Measurements from ENCODE around the gene SCYGR1. TPM values are rescaled to one million over a fixed set of nuclear protein-coding genes. Genes with fewer than 3 reads are reported as not detected.
A peak's percentile ranks its signal among the peaks of the same experiment; 100 is the strongest.
"Not testable (repeated sequence)": the region's sequence is repeated elsewhere in the genome, so short reads cannot be mapped to it uniquely, and the experiment has no call there.

The SCYGR1 gene
- not detected for total RNA-seq
- not detected for total RNA-seq (2013)
- 0 reads per million in 29 experiments for total RNA-seq

- H3K27ac Mint-ChIP-seq; H3K4me1 ChIP-seq (ENCODE audit: control insufficient read depth in 1 of 2, extremely low read depth in 1 of 2, insufficient read depth in 2 of 2, low read length in 2 of 2); H3K27me3 ChIP-seq (replicated peaks in 1 of 2; ENCODE audit: control insufficient read depth in 2 of 2, extremely low read depth in 1 of 2, insufficient read depth in 2 of 2, low read length in 1 of 2); H3K4me3 ChIP-seq (ENCODE audit: control insufficient read depth in 1 of 2, extremely low read depth in 1 of 2, low read length in 1 of 2); H3K27me3 Mint-ChIP-seq; H3K9me3 ChIP-seq; H3K27ac ChIP-seq (ENCODE audit: low read length); H3K4me3 Mint-ChIP-seq; H3K36me3 Mint-ChIP-seq; H3K36me3 ChIP-seq (ENCODE audit: control insufficient read depth in 2 of 2, extremely low read depth in 1 of 2, insufficient read depth in 1 of 2, low read length in 1 of 2); H3K9me3 Mint-ChIP-seq; DNase-seq; ATAC-seq (replicated peaks in 1 of 4); H3K4me1 Mint-ChIP-seq; CTCF ChIA-PET: not testable (repeated sequence)
- POLR2A ChIA-PET: interaction anchor here in 1 of 2 donors (0.6 kb wide), 1 partner anchor 76 kb away, joined by 3 read pairs; no protein-coding TSS in a partner anchor
- WGBS (ENCODE audit: insufficient coverage): 100% methylated on average over 1 of the region's 7 CpGs
These were observed at the start of gene SCYGR1 for GRCh38 chr2:227387583-227387982. TSS of gene SCYGR1 (minus strand) at chr2:227387949. CDS start at chr2:227387949, 0 bp downstream.

GRCh38 chr2:227436436-227437174 lies 48.9 kb upstream of the SCYGR1 start:
- POLR2A ChIA-PET: no interaction called here

GRCh38 chr2:227433171-227433570 lies 45.4 kb upstream of the SCYGR1 start:
- DNase-seq (no peak), ATAC-seq (replicated peaks in 1 of 4) (no peak)
- Histone ChIP-seq H3K4me3 (ENCODE audit: control insufficient read depth in 1 of 2, extremely low read depth in 1 of 2, low read length in 1 of 2) (no peak overlapping the region), H3K4me1 (ENCODE audit: control insufficient read depth in 1 of 2, extremely low read depth in 1 of 2, insufficient read depth in 2 of 2, low read length in 2 of 2) (no peaks in the 10 kb centered on the region), H3K27ac (ENCODE audit: low read length) (no peak overlapping the region), H3K36me3 (ENCODE audit: control insufficient read depth in 2 of 2, extremely low read depth in 1 of 2, insufficient read depth in 1 of 2, low read length in 1 of 2) (no peaks in the 10 kb centered on the region), H3K27me3 (replicated peaks in 1 of 2; ENCODE audit: control insufficient read depth in 2 of 2, extremely low read depth in 1 of 2, insufficient read depth in 2 of 2, low read length in 1 of 2) (no peaks in the 10 kb centered on the region), H3K9me3 (no peaks in the 10 kb centered on the region)
- WGBS (ENCODE audit: insufficient coverage): 100% methylated on average over 1 of the region's 2 CpGs
- H3K27me3 Mint-ChIP-seq: peaks cover 0 to 2% of the 10 kb centered on the region in 2 donors
- ChIA-PET CTCF (no interaction called here), POLR2A (no interaction called here)
- peaks cover 10 to 12% (median 11%) of the 10 kb centered on the region in 3 donors for H3K9me3 Mint-ChIP-seq
- peak overlapping the region in 1 of 2 donors; percentile 19 for H3K27ac Mint-ChIP-seq
- peaks cover 0 to 4% (median 0%) of the 10 kb centered on the region in 3 donors for H3K4me1 Mint-ChIP-seq
- H3K4me3 Mint-ChIP-seq: no peak overlapping the region
- H3K36me3 Mint-ChIP-seq: peaks cover 10% of the 10 kb centered on the region

More at GRCh38 chr2:227436436-227437174, 48.9 kb upstream of the SCYGR1 start:
- Histone ChIP-seq H3K36me3 (ENCODE audit: control insufficient read depth in 2 of 2, extremely low read depth in 1 of 2, insufficient read depth in 1 of 2, low read length in 1 of 2) (no peaks in the 10 kb centered on the region), H3K4me3 (ENCODE audit: control insufficient read depth in 1 of 2, extremely low read depth in 1 of 2, low read length in 1 of 2) (no peak overlapping the region), H3K9me3 (no peaks in the 10 kb centered on the region), H3K27me3 (replicated peaks in 1 of 2; ENCODE audit: control insufficient read depth in 2 of 2, extremely low read depth in 1 of 2, insufficient read depth in 2 of 2, low read length in 1 of 2) (no peaks in the 10 kb centered on the region), H3K27ac (ENCODE audit: low read length) (no peak overlapping the region), H3K4me1 (ENCODE audit: control insufficient read depth in 1 of 2, extremely low read depth in 1 of 2, insufficient read depth in 2 of 2, low read length in 2 of 2) (no peaks in the 10 kb centered on the region)
- H3K9me3 Mint-ChIP-seq: peaks cover 8 to 11% (median 10%) of the 10 kb centered on the region in 3 donors
- no CpG with 5 or more reads among the region's 7 CpGs for WGBS (ENCODE audit: insufficient coverage)
- H3K27ac Mint-ChIP-seq: no peak overlapping the region
- CTCF ChIA-PET: no interaction called here
- DNase-seq (no peak), ATAC-seq (replicated peaks in 1 of 4) (no peak)
- peaks cover 10% of the 10 kb centered on the region for H3K36me3 Mint-ChIP-seq
- H3K27me3 Mint-ChIP-seq: peaks cover 0 to 2% of the 10 kb centered on the region in 2 donors
- no peaks in the 10 kb centered on the region for H3K4me1 Mint-ChIP-seq
- no peak overlapping the region for H3K4me3 Mint-ChIP-seq

GRCh38 chr2:227430639-227431038 lies 42.9 kb upstream of the SCYGR1 start:
- H3K4me3 Mint-ChIP-seq: no peak overlapping the region
- H3K36me3 Mint-ChIP-seq: peaks cover 10% of the 10 kb centered on the region
- no peaks in the 10 kb centered on the region for H3K27me3 ChIP-seq (replicated peaks in 1 of 2; ENCODE audit: control insufficient read depth in 2 of 2, extremely low read depth in 1 of 2, insufficient read depth in 2 of 2, low read length in 1 of 2)
- peaks cover 10 to 12% (median 11%) of the 10 kb centered on the region in 3 donors for H3K9me3 Mint-ChIP-seq
- POLR2A ChIA-PET: no interaction called here
- no peaks in the 10 kb centered on the region for H3K27me3 Mint-ChIP-seq
- WGBS (ENCODE audit: insufficient coverage): no CpG with 5 or more reads among the region's 3 CpGs
- no peak overlapping the region for H3K27ac Mint-ChIP-seq
- no peak overlapping the region for H3K27ac ChIP-seq (ENCODE audit: low read length)
- H3K9me3 ChIP-seq: no peaks in the 10 kb centered on the region
- no peak for DNase-seq
- CTCF ChIA-PET: no interaction called here
- H3K4me1 ChIP-seq (ENCODE audit: control insufficient read depth in 1 of 2, extremely low read depth in 1 of 2, insufficient read depth in 2 of 2, low read length in 2 of 2): no peaks in the 10 kb centered on the region
- peaks cover 0 to 10% (median 0%) of the 10 kb centered on the region in 3 donors for H3K4me1 Mint-ChIP-seq
- no peak overlapping the region for H3K4me3 ChIP-seq (ENCODE audit: control insufficient read depth in 1 of 2, extremely low read depth in 1 of 2, low read length in 1 of 2)
- no peaks in the 10 kb centered on the region for H3K36me3 ChIP-seq (ENCODE audit: control insufficient read depth in 2 of 2, extremely low read depth in 1 of 2, insufficient read depth in 1 of 2, low read length in 1 of 2)
- no peak for ATAC-seq (replicated peaks in 1 of 4)

GRCh38 chr2:227428731-227429285 lies 41.1 kb upstream of the SCYGR1 start:
- Histone ChIP-seq H3K27me3 (replicated peaks in 1 of 2; ENCODE audit: control insufficient read depth in 2 of 2, extremely low read depth in 1 of 2, insufficient read depth in 2 of 2, low read length in 1 of 2) (no peaks in the 10 kb centered on the region), H3K27ac (ENCODE audit: low read length) (no peak overlapping the region), H3K9me3 (no peaks in the 10 kb centered on the region), H3K36me3 (ENCODE audit: control insufficient read depth in 2 of 2, extremely low read depth in 1 of 2, insufficient read depth in 1 of 2, low read length in 1 of 2) (no peaks in the 10 kb centered on the region), H3K4me3 (ENCODE audit: control insufficient read depth in 1 of 2, extremely low read depth in 1 of 2, low read length in 1 of 2) (no peak overlapping the region), H3K4me1 (ENCODE audit: control insufficient read depth in 1 of 2, extremely low read depth in 1 of 2, insufficient read depth in 2 of 2, low read length in 2 of 2) (no peaks in the 10 kb centered on the region)
- CTCF ChIA-PET: no interaction called here
- peaks cover 10 to 12% (median 11%) of the 10 kb centered on the region in 3 donors for H3K9me3 Mint-ChIP-seq
- H3K36me3 Mint-ChIP-seq: peaks cover 10% of the 10 kb centered on the region
- H3K4me1 Mint-ChIP-seq: peaks cover 0 to 10% (median 0%) of the 10 kb centered on the region in 3 donors
- POLR2A ChIA-PET: interaction anchor here in 1 of 2 donors (0.6 kb wide), 1 partner anchor 1801 kb away, joined by 3 read pairs; no protein-coding TSS in a partner anchor
- H3K27me3 Mint-ChIP-seq: no peaks in the 10 kb centered on the region
- ATAC-seq (replicated peaks in 1 of 4) (no peak), DNase-seq (no peak)
- H3K4me3 Mint-ChIP-seq: no peak overlapping the region
- no peak overlapping the region for H3K27ac Mint-ChIP-seq
- WGBS (ENCODE audit: insufficient coverage): no CpG with 5 or more reads among the region's 8 CpGs

- Mint-ChIP-seq H3K27me3 (no peaks in the 10 kb centered on the region), H3K27ac (no peak overlapping the region), H3K4me1 (peaks cover 0 to 10% (median 0%) of the 10 kb centered on the region in 3 donors), H3K36me3 (no peaks in the 10 kb centered on the region), H3K4me3 (no peak overlapping the region), H3K9me3 (no peaks in the 10 kb centered on the region)
- Histone ChIP-seq H3K4me1 (ENCODE audit: control insufficient read depth in 1 of 2, extremely low read depth in 1 of 2, insufficient read depth in 2 of 2, low read length in 2 of 2) (no peaks in the 10 kb centered on the region), H3K4me3 (ENCODE audit: control insufficient read depth in 1 of 2, extremely low read depth in 1 of 2, low read length in 1 of 2) (no peak overlapping the region), H3K9me3 (no peaks in the 10 kb centered on the region), H3K36me3 (ENCODE audit: control insufficient read depth in 2 of 2, extremely low read depth in 1 of 2, insufficient read depth in 1 of 2, low read length in 1 of 2) (no peaks in the 10 kb centered on the region), H3K27me3 (replicated peaks in 1 of 2; ENCODE audit: control insufficient read depth in 2 of 2, extremely low read depth in 1 of 2, insufficient read depth in 2 of 2, low read length in 1 of 2) (no peaks in the 10 kb centered on the region), H3K27ac (ENCODE audit: low read length) (no peak overlapping the region)
- no peak for ATAC-seq (replicated peaks in 1 of 4)
- CTCF ChIA-PET: interaction anchor here in 1 of 2 donors (0.5 kb wide), 1 partner anchor 233 kb away, joined by 3 read pairs; no protein-coding TSS in a partner anchor
- no peak for DNase-seq
- WGBS (ENCODE audit: insufficient coverage): 97% methylated on average over 7 of the region's 10 CpGs
- POLR2A ChIA-PET: no interaction called here
These were observed 36.1 kb upstream of the SCYGR1 start for GRCh38 chr2:227423656-227424499.
